ENCODE results near the gene INO80E.
"Not testable (repeated sequence)": the region's sequence is repeated elsewhere in the genome, so short reads cannot be mapped to it uniquely, and the experiment has no call there.

Gene INO80E

DNA sequence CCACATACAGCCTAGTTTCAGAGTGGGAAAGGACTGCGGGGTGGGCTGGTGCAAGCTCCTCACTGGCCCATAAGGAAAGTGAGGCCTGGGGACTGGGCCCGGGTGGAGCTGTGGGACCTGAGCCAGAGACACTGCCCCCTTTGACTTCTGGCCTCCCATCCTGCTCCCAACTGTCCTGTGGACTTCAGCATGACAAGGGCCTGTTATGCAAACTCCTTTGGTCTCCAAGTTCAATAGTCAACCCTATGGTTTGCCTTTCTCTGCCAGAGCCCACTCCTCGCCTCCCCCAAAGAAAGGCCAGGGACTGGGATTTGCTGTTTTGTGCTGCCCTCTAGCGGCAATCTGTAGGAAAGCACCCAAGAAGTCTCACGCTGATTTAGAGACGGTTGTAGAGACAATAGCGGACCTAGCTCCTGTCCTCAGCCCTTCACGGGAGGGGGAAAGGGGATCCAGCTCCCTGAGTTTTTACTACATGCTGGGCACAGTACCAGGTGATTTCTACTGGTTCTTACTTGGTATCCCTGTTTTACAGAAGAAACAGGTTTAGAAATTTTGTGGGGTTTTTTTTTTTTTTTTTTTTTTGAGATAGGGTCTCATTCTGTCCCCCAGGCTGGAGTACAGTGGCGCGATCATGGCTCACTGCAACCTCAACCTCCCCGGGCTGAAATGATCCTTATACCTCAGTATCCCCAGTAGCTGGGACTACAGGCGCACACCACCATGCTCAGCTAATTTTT is 36.2 kb downstream of the INO80E start:
- peak; percentile 79 for DNase-seq (ENCODE audit: low spot score)

DNA sequence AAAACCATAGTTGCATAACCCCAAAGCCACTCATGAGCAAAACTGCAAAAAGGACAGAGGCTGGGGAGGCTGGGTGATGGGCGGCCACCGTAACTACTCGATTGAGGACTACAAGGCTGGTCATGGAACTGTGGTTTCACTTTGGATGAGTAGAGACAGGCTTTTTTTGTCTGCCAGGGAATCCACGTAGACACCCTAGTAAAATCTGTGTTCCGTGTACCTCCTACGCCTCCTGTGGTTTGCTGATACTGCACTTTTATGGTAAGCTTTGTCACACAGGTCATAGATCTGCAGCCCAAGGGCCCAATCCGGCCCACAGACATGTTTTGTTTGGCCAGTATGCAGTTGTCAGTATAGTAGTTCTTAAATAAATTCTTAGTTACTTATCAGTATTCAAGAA is 37.2 kb downstream of the INO80E start:
- DNase-seq (ENCODE audit: low spot score), result no peak

DNA sequence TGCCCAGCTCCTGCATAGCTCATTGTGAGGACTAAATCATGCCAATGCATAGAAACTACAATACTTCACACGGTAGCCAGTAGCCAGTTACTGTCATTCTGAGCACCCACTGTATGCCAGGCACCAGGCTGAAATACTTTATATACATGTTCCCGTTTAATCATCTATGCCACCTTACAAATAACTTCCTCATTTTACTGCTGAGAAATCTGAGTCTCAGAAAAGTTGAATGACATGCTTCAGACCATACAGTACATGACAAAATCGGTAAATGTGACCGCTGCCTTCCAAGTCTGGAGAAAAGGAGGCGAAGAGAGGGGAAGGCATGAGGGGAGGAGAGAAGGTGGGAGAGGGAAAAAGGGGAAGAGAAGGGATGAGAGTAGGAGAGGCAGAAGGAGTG is 44.2 kb downstream of the INO80E start:
- DNase-seq (ENCODE audit: low spot score), result no peak

DNA sequence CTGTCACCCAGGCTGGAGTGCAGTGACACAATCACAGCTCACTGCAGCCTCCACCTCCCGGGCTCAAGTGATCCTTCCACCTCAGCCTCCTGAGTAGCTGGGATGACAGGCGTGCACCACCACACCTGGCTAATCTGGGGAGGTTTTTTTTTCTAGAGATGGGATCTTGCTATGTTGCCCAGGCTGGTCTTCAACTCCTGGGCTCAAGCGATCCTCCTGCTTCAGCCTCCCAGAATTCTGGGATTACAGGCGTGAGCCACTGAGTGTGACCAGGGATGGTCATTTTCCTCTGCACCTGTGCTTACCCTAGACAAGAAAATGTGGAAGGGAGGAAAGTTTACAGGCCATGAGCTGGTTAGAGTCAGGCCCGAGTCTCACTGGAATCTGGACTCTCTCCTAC is 44.6 kb downstream of the INO80E start:
- DNase-seq (ENCODE audit: low spot score), result not testable (repeated sequence)

DNA sequence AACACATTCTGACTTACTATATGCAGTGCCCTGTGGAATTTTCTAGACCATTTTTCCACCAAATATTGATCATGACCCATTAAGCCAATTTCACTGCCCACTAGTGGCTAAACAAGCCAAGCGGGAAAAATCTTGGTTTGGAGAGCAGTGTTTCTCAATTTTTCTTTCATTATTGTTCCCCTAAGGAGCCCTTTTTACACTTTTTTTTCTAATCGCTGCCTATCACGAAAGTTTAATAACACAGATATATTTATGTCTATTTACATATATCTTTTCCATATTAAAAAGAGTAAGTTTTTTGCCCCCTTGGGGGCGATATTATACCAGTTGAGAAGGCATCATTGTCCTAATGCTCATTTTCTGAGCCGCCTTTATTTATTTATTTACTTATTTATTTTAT is 45.8 kb downstream of the INO80E start:
- peak; percentile 57 for DNase-seq (ENCODE audit: low spot score)

DNA sequence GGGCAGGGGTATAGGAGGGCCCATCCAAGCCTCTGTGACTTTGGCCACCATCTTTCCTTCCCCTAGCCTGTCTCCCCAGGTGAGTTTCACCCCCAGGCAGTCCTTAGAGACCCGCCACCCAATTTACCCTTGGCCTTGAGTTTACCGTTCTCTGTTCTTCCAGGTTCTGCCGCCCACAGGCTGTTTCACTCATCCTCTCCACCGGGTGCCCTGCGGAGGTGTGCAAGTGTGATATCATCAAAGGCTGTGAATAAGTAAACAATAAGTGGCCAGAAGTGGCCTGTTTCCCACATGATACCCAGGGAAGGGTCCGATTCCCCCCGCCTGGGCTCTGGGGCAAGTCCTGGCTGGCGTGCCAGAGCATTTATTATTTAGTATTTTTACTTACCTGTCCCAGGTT is 50.1 kb downstream of the INO80E start:
- DNase-seq (ENCODE audit: low spot score), result no peak

DNA sequence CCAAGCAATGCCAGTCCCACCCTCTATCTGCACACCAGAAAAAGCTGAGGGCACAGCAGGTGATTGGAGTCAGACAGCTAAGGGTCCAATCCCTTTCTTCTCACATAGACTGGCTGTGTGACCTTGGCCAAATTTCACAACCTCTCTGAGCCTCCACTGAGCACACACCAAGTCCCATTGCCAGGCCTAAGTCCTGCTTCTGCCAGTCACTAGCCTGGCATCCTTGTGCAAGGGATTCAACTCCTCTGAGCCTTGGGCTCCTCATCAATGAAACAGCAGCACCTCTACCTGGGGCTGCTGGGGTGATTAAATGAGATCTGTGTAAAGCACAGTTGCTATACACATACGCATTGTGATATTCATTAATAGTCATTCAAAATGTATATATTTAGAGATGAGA is 50.5 kb downstream of the INO80E start:
- DNase-seq (ENCODE audit: low spot score), result no peak

DNA sequence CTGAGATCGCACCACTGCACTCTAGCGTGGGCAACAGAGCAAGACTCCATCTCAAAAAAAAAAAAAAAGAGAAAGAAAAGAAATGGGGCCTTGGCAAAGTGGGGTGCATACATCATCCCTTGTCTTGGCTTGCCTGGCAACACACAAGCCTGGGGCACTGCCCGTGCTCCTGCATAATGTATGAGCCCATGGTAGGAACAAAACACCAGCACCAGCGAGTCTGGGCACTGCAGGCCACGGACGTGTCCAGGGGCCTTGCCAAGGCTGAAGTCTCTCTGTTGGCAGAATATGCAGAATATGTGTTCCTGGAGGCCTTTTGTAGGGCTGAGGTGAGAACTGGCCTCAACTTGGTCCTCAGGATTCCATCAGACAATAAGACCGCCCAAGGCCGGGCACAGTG is 53.8 kb downstream of the INO80E start:
- no peak for DNase-seq (ENCODE audit: low spot score)

DNA sequence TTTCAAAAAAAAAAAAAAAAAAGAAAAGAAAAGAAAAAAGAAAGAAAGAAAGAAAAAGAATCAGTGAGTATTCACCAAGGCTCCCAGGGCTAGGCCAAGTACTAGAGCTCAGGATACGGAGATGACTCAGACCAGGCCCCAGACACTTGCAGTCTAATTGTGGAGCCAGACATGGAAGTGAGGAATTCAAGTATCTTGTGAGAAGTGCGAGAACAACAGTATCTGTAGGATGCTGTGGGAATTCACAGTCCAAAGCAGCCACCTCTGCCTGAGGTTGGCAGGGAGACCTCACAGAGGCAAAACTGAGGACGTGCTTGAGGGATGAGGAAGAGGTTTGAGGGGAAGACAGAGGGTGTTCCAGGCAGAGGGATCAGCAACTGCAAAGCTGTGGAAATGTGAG is 55.5 kb downstream of the INO80E start:
- peak; percentile 75 for DNase-seq (ENCODE audit: low spot score)

DNA sequence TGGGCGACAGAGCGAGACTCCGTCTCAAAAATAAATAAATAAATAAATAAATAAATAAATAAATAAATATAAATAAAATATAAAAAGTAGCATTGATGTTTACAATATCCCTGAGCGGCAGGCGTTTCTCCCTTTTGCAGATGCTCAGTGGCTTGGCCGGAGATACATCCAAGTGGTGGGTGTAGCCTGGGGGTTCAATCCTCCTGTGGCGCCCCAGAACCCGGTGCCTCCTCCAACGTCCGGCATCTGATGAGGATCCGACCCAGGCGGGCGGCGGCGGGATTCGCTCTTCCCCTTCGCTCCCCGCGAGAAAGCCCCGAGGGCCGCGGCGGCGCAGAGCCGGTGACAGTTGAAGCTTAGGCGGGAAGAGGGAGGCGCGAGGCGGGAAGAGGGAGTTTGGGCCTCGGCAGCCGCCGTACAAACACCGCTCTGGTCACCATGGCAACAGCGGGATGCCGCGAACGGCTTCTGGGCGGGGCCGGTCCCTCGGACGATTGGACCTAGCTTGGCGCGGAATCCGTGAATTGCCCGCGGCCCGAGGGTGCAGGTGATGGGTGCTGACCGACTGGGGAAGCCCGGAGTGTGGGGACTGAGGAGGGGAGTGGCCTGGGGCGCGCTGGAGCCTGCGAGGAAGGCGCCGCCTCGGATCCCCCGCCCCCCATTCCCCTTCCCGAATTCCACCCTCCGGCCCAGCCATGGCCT is 56.8 kb downstream of the INO80E start:
- DNase-seq (ENCODE audit: low spot score), result peak; percentile 97

DNA sequence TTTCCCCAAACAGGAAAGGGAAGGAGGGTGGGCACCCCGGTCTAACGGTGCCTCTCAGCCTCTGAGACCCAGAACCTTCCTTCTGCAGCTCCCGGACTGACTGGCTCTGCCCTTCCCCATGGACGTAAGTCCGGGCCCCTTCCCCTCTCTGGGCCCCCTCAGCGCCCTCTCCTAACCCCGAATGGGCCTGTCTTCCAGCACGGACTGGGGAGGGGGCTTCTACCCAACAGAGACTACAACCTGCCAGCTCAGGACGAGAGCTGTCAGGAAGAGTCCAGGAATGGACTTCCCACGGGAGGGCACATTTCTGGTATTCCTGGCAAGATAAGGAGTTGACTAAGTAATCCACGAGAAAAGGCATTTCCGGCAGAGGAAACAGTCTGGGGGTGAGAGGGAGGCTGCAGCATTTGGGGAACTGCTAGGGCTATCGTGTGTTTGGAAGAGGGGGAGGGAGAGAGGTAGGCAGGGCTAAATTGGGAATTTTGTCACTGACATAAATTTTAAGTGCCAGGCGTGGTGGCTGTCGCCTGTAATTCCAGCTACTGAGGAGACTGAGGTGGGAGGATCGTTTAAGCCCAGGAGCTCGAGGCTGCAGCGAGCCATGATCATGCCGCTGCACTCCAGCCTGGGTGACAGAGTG is 57.5 kb downstream of the INO80E start:
- peak; percentile 71 for DNase-seq (ENCODE audit: low spot score)

DNA sequence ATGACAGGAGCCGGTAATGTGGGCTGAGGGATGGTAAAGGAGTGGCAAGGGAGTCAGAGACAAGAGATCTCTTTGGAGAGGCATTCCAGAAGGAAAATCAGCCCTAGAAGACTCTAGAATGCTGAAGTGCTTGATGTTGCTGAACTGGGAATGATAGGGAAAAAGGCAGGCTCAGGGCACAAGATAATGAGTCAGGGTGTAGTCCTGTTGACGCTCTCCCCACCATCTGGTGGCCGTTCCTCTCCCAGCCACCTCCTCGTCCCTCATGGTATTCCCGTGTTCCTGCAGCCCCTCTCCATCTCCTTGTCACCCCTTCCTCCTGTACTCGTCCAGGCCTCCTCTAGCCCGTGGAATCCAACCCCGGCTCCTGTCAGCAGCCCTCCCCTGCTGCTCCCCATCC is 58.4 kb downstream of the INO80E start:
- DNase-seq (ENCODE audit: low spot score), result no peak

DNA sequence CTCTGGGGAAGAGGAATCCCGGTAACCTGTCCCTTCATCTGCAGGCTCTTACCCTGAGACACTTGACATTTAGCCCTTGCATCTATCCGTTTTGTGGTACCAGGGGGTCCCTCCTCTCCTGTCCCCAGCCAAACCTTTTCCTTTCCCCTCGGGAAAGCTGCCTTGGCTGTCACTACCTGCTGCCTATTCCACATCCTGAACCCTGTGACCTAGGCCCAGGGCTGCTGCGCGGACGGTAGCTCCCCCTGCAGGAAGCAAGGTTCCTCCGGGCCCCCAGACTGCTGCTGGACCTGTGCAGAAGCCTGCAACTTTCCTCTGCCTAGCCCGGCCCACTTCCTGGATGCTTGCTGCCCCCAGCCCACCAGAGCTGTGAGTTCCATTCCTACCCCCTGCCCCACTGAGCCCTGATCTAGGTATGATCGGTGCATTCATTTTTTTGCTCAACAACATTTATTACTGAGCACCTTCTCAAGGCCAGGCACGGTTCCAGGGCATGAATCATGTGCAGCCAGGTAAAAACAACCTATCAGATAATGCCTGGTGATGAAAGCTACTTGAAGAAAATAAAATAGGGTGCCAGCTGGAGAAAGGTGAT is 59.0 kb downstream of the INO80E start:
- no peak for DNase-seq (ENCODE audit: low spot score)

All from GM03348 (cell line).